Panc1 (cell line): ENCODE measurements around the gene SH2B2.

Experiments used
- CTCF ChIP-seq: fragments of 450-650 bp; IDR thresholded peaks from 2 replicates; pipeline ENCODE4 v1.5.1; 2017; ENCODE audit warnings: mild to moderate bottlenecking
- POLR2AphosphoS5 ChIP-seq: IDR thresholded peaks from 2 replicates; pipeline ENCODE4 v1.6.1; 2012; ENCODE audit warnings: mild to moderate bottlenecking, low read depth, low read length, moderate library complexity
- SIN3A ChIP-seq: IDR thresholded peaks from 2 replicates; pipeline ENCODE4 v1.6.1; 2012; ENCODE audit warnings: low read depth, mild to moderate bottlenecking, low read length, moderate library complexity, borderline replicate concordance; ENCODE audit not compliant: insufficient read depth
- TCF7L2 ChIP-seq: IDR thresholded peaks from 2 replicates; pipeline ENCODE4 v1.6.1; 2011; ENCODE audit warnings: mild to moderate bottlenecking, low read depth, low read length, inconsistent platforms
- TF ChIP-seq, protein P1 (sequence below), 2 experiments: IDR thresholded peaks; 2 replicates each; pipeline ENCODE4 v1.6.1; 2011 to 2012; ENCODE audit warnings: low read depth in 2 of 2, control low read depth in 1 of 2, low read length in 1 of 2, mild to moderate bottlenecking in 1 of 2, moderate library complexity in 1 of 2; ENCODE audit not compliant: insufficient read depth in 1 of 2

GRCh38 chr7:102306916-102307677, 20.4 kb downstream of the SH2B2 start:
- TF ChIP-seq CTCF (no peak), SIN3A (no peak), POLR2AphosphoS5 (no peak), TCF7L2 (no peak)
- TF ChIP-seq, protein P1, sequence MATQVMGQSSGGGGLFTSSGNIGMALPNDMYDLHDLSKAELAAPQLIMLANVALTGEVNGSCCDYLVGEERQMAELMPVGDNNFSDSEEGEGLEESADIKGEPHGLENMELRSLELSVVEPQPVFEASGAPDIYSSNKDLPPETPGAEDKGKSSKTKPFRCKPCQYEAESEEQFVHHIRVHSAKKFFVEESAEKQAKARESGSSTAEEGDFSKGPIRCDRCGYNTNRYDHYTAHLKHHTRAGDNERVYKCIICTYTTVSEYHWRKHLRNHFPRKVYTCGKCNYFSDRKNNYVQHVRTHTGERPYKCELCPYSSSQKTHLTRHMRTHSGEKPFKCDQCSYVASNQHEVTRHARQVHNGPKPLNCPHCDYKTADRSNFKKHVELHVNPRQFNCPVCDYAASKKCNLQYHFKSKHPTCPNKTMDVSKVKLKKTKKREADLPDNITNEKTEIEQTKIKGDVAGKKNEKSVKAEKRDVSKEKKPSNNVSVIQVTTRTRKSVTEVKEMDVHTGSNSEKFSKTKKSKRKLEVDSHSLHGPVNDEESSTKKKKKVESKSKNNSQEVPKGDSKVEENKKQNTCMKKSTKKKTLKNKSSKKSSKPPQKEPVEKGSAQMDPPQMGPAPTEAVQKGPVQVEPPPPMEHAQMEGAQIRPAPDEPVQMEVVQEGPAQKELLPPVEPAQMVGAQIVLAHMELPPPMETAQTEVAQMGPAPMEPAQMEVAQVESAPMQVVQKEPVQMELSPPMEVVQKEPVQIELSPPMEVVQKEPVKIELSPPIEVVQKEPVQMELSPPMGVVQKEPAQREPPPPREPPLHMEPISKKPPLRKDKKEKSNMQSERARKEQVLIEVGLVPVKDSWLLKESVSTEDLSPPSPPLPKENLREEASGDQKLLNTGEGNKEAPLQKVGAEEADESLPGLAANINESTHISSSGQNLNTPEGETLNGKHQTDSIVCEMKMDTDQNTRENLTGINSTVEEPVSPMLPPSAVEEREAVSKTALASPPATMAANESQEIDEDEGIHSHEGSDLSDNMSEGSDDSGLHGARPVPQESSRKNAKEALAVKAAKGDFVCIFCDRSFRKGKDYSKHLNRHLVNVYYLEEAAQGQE (IDR thresholded peaks at IDR 0.05; ENCODE audit: insufficient read depth in 1 of 2, low read depth in 2 of 2, low read length in 1 of 2): no peak
